Lung (tissue), 12 donors: ENCODE results near the gene NUP88. TPM values are rescaled to one million over a fixed set of nuclear protein-coding genes. Genes with fewer than 3 reads are reported as not detected.

ENCODE experiments used
- ATAC-seq: fragments of 200-7000 bp; cut with Tn5 transposase; one replicate; pipeline ENCODE4 v1.9.1; 2020; ENCODE audit warnings: moderate number of reproducible peaks; ENCODE audit not compliant: insufficient read depth, low FRiP score
- DNase-seq, 3 donors: peaks; one replicate each; pipeline ENCODE4 v3.0.0-alpha.2; 2013 to 2017
- H3K27ac ChIP-seq, 2 donors: one replicate each; pipeline ENCODE4 v1.5.1; 2013; ENCODE audit warnings: mild to moderate bottlenecking in 2 of 2, moderate library complexity in 2 of 2, control low read depth in 1 of 2, inconsistent platforms in 1 of 2, low read depth in 1 of 2, low read length in 1 of 2
- H3K27me3 ChIP-seq, 3 donors: one replicate each; pipeline ENCODE4 v1.5.1; 2013; ENCODE audit warnings: low read length in 2 of 3; ENCODE audit not compliant: control insufficient read depth in 3 of 3, insufficient read depth in 3 of 3
- H3K36me3 ChIP-seq, 4 donors: one replicate each; pipeline ENCODE4 v1.5.1; 2013; ENCODE audit warnings: low read length in 4 of 4, mild to moderate bottlenecking in 1 of 4, moderate library complexity in 1 of 4; ENCODE audit not compliant: control insufficient read depth in 4 of 4, insufficient read depth in 4 of 4
- H3K4me1 ChIP-seq, 5 donors: one replicate each; pipeline ENCODE4 v1.5.1; 2013; ENCODE audit warnings: low read length in 5 of 5, mild to moderate bottlenecking in 2 of 5, moderate library complexity in 1 of 5; ENCODE audit not compliant: control insufficient read depth in 5 of 5, insufficient read depth in 5 of 5
- H3K4me3 ChIP-seq: one replicate; pipeline ENCODE4 v1.5.1; 2013; ENCODE audit warnings: mild to moderate bottlenecking, control low read depth, moderate library complexity
- H3K9ac ChIP-seq, 2 donors: one replicate each; pipeline ENCODE4 v1.5.1; 2013; ENCODE audit warnings: low read length in 2 of 2, control low read depth in 1 of 2; ENCODE audit not compliant: insufficient read depth in 1 of 2
- H3K9me3 ChIP-seq, 4 donors: one replicate each; pipeline ENCODE4 v1.5.1; 2013; ENCODE audit warnings: low read length in 3 of 4, mild to moderate bottlenecking in 1 of 4, moderate library complexity in 1 of 4; ENCODE audit not compliant: control insufficient read depth in 4 of 4, insufficient read depth in 3 of 4
- CTCF ChIP-seq: IDR thresholded peaks from 2 replicates; pipeline ENCODE4 v1.5.1; 2012; ENCODE audit warnings: mild to moderate bottlenecking; ENCODE audit errors: control extremely low read depth, extremely low read depth
- WGBS, 2 donors: extraction: QIAGEN DNeasy Blood & Tissue Kit; methylation state at CpG; one replicate each; pipeline ENCODE4 v1.1.7; 2013; 5-methylcytosine and 5-hydroxymethylcytosine counted together
- polyA plus RNA-seq, 2 donors: library from polyadenylated mRNA; stranded (reverse); fragments of 200-250 nt; gene quantifications; one replicate each; pipeline ENCODE4 v1.2.1, GENCODE V29; 2013
- total RNA-seq, 2 donors: library from RNA; depleted of rRNA in 1 of 2; stranded (reverse); fragments of >200 nt in 1 of 2; gene quantifications; one replicate each; pipeline ENCODE4 v1.2.1, GENCODE V29; 2014 to 2021
- donor health status: control.
- donor health status: control.
- donor health status: Bipolar disorder and iron deficiency.
- donor health status: healthy.
- donor health status: DM: yes; HTN: yes; CAD: no.

The NUP88 gene
- total and polyA plus RNA-seq, 4 donors = 30.0 to 76.4 (median 54.8) TPM

- Histone ChIP-seq H3K27me3 (no peaks in the 10 kb centered on the region), H3K4me3 (no peak overlapping the region), H3K27ac (no peak overlapping the region), H3K4me1 (no peaks in the 10 kb centered on the region), H3K9me3 (no peaks in the 10 kb centered on the region), H3K9ac (no peak overlapping the region), H3K36me3 (peaks cover 21 to 44% (median 33%) of the 10 kb centered on the region in 4 donors)
- DNase-seq (no peak), ATAC-seq (no peak)
- no peak for TF ChIP-seq CTCF
- 93 to 95% methylated on average over 6 of the region's 6 CpGs for WGBS, 2 donors
These were observed 55.3 kb downstream of the NUP88 start for GRCh38 chr17:5364156-5364555.

- ATAC-seq = no peak
- Histone ChIP-seq H3K4me3 (no peak overlapping the region), H3K27me3 (no peaks in the 10 kb centered on the region), H3K27ac (no peak overlapping the region), H3K9ac (no peak overlapping the region), H3K4me1 (no peaks in the 10 kb centered on the region), H3K36me3 (peaks cover 24 to 36% (median 29%) of the 10 kb centered on the region in 4 donors), H3K9me3 (no peaks in the 10 kb centered on the region)
- 74 to 83% methylated on average over 7 of the region's 7 CpGs for WGBS, 2 donors
- no peak for TF ChIP-seq CTCF
- no peak for DNase-seq
These were observed 57.2 kb downstream of the NUP88 start for GRCh38 chr17:5362162-5362811.

GRCh38 chr17:5361426-5361825 is 58.0 kb downstream of the NUP88 start:
- DNase-seq (no peak), ATAC-seq (no peak)
- no peak for TF ChIP-seq CTCF
- H3K27ac ChIP-seq = no peak overlapping the region
- 80 to 91% methylated on average over 9 of the region's 9 CpGs for WGBS, 2 donors
- H3K4me3 ChIP-seq = no peak overlapping the region
- H3K27me3 ChIP-seq = no peaks in the 10 kb centered on the region
- no peaks in the 10 kb centered on the region for H3K9me3 ChIP-seq
- H3K4me1 ChIP-seq = no peaks in the 10 kb centered on the region
- peaks cover 24 to 36% (median 28%) of the 10 kb centered on the region in 4 donors for H3K36me3 ChIP-seq
- no peak overlapping the region for H3K9ac ChIP-seq
